ENCODE data around the gene ITLN1.

Gene ITLN1

DNA sequence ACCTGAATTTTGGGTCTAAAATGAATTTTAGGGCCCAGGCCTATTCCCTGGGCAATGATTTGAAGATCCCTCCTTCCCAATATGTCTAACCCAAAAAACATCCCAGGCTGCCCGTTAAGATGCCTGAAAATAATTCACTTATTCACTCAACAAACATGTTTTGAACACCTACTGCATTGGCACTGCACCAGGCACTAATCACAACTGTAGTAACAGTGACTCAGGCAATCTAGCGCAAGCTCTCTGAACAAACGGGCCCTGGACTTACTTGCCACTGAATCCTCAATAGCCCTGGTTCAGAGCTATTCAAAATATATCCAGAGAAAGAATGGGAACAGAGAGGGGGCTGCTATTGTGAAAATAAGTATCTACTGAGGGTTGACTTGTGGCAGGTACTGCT is 26.5 kb downstream of the ITLN1 start:
- no peak for DNase-seq (ENCODE audit: low read depth in 2 of 2)

DNA sequence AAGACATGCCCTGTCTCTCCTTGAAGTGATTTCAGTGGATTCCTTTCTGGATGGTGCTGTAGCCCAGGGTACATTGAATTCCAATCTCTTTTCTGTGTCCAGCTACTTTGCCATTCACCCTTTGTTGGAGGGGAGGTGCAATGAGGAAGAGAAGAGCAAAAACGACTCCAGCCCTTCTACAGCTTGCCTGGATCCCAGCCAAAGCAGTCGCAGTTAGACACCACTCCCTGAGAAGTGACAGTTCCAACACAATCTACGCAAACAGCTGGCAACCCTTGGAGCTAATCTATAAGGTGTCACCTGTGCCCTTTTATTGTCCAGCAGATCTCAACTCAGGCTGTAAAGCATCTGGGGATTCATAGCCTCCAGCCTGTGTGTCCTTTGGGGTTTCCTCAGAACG is 26.9 kb downstream of the ITLN1 start:
- no peak for DNase-seq (ENCODE audit: low read depth in 2 of 2)

DNA sequence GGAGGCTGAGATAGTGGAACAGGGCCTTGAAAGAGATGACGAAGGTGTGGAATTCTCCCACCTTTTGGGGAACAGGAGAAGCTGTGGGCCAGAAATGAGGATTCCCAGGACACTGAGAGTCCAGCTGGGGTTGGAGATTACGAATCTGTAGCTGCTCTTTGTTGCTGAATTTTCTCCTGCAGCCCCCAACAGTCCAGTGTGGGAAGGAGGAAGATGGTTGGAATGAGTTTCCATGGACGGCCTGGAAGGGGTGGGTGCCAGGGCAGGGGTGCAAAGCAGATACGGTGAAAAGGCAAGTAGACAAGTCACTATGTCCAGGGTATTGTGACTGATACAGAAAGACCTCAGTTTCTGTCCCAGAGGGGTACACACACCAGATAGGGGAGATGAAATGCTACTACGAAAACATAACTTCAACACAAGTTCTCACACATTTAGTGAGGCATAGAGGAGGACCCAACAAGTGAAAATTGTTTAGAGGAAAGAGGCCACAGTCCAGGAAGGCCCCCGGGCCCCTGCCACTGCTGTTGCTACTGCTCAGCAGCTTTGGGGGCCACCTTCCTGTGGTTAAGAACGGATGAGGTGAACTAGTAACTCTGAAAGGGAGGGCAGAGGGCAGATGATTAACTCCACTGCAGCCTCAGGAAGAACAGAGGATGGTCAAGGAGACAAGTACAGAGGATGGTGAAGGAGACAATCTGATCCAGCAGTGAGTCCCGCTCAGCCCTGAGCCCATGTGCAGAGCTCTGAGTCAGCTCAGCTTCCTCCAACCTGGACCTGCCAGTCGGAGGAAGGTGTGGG is 29.6 kb downstream of the ITLN1 start:
- DNase-seq (ENCODE audit: low read depth in 2 of 2) = no peak

DNA sequence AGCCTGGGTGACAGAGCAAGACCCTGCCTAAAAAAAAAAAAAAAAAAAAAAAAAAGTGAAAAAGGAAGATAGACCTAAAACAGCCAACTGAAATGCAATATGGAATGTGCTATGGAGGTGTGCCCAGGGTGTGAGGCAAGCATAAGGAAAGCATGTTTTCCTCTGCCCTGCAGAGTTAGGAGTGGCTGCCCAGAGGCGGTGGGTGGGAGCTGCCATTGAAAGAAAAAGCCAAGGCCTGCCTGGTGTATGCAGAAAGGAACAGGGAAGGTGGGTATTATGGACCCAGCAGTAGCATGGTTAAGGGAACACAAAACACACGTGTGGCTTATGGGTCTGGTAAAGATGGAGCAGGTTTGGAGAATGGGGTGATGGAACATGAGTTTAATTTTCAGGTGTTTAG is 31.2 kb downstream of the ITLN1 start:
- no peak for DNase-seq (ENCODE audit: low read depth in 2 of 2)

DNA sequence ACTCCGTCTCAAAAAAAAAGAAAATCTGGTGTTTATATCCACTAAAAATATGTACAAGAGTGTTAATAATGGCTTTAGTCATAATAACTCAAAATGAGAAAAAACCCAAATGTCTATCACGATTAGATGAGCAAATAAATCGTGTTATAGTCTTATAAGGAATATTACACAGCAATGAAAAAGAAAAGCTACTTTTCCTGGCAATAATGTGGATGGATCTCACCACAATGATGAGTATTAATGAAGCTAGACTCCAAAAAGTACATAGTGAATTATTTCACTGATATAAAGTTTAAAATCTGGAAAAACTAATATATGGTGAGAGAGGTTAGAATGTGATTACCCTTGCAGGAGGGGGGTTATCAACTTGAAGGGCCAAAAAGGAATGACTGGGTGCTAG is 32.0 kb downstream of the ITLN1 start:
- no peak for DNase-seq (ENCODE audit: low read depth in 2 of 2)

DNA sequence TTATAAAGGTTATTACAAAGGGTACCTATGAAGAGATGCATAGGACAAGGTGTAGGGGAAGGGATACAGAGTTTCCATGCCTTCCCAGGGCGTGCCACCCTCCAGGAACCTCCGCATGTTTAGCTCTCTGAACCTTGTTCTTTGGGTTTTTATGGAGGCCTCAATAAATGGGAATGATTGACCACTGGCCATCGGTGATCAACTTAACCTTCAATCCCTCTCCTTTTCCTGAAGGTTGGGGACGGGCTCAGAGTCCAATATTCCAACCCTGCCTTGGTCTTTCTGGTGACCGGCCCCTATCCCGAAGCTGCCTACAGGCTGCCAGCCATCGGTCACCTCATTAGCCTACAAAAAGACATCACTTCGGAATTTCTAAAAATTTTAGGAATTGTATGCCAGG is 34.0 kb downstream of the ITLN1 start:
- DNase-seq (ENCODE audit: low read depth in 2 of 2) = no peak

DNA sequence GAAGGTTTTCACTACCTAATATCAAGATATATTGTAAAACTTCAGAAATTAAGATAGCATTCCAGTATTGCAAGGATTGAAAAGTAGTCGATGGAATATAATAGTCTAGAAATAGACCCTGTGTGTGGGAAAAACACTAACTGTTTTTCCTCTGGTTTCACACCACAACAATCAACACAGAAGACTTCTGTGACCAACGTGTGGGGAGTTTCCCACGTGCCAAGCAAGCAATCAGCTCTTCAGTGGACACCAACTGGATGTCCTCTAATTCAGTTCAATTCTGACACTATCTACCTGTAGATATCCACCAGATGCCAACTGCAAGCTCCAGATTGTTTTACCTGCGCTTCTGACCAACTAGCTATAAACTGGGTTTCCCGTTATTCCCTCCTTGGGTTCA is 34.4 kb downstream of the ITLN1 start:
- DNase-seq (ENCODE audit: low read depth in 2 of 2) = no peak

DNA sequence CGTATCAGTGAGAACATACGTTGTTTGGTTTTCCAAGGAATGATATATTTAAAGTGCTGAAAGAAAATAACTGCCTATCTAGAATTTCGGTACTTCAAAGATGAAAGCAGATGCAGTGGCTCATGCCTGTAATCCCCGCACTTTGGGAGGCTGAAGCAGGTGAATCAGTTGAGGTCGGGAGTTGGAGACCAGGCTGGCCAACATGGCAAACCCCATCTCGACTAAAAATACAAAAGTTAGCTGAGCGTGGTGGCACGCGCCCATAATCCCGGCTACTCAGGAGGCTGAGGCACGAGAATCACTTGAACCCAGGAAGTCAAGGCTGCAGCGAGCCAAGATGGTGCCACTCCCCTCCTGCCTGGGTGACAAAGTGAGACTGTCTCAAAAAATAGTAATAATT is 38.7 kb downstream of the ITLN1 start:
- no peak for DNase-seq (ENCODE audit: low read depth in 2 of 2)

DNA sequence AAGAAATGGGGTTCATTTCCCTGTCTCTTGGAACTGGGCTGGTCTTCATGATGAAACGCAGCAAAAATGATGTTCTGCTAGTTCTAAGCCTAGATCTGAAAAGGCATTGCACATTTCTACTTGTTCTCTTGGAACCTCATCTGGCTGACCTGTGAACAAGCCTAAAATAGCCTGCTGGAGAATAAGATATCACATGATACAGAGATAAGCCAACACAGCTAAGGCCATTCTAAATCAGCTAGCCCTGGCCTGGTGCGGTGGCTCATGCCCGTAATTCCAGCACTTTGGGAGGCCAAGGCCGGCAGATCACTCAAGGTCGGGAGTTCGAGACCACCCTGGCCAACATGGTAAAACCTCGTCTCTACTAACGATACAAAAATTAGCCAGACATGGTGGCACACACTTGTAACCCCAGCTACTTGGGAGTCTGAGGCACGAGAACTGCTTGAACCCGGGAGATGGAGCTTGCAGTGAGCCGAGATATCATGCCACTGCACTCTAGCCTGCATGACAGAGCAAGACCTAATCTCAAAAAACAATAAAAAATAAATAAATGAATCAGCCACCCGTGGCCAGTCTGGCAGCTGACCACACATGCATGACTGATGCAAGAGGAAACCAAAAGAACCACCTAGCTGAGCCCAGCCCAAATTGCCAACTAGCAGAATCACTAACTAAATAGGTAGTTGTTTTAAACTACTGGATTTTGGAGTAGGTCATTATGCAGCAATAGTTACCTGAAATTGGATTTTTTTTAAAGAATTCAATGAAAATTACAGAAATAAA is 40.3 kb downstream of the ITLN1 start:
- DNase-seq (ENCODE audit: low read depth in 2 of 2) = no peak

DNA sequence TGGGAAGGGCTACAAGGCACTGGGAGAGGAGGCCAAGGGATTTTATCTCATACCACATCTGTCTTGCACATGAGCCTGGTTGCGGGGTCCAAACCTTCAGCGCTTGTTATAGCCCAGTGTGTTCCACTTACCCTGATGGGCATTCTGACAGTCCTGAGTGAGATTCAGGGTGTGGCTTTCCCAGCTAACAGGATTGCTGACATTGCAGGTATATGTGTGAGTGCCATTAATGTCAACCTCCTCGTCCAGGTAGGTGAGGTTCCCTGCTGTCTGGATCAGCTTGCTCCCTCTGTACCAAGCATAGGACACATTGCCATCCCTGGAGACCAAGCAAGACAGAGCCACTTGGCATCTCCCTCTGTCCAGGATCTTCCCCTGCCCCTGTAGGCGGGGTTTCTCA is 43.9 kb downstream of the ITLN1 start:
- no peak for DNase-seq (ENCODE audit: low read depth in 2 of 2)

DNA sequence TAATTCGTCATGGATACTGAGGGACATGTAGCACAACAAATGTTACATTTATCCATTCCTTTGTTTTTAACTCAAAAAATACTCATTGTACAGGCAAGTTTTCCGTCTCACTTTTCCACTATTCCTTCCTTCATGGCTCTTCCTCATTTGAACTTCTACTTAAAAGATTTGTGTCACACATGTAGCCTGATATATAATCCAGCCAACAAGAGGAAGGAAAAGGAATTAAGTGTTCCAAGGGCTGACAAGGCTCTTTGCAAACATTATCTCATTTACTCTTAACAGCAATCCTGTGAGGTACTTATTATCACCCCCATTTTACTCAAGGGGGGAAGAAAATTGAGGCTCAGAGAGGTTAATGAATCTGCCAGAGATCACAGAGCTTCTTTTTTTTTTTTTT is 45.2 kb downstream of the ITLN1 start:
- DNase-seq (ENCODE audit: low read depth in 2 of 2) = no peak

DNA sequence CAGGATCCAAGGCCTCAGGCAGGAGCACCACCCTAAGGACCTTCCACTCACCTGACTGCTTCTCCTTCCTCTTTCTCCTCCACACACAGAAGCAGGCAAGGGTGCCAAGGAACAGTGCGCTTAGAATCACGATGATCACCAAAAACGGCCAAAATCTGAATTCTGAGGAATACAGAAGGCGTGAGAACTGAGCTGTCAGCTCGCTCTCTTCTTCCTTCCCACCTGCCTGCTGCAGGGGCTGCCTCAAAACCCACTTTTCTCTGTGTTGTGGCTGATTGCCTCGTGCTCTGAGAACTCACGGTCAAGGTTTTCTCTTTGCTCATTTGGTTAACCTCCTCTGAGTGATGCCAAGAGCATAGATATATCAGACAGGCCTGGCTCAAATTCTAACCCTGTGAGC is 46.1 kb downstream of the ITLN1 start:
- DNase-seq (ENCODE audit: low read depth in 2 of 2) = no peak

DNA sequence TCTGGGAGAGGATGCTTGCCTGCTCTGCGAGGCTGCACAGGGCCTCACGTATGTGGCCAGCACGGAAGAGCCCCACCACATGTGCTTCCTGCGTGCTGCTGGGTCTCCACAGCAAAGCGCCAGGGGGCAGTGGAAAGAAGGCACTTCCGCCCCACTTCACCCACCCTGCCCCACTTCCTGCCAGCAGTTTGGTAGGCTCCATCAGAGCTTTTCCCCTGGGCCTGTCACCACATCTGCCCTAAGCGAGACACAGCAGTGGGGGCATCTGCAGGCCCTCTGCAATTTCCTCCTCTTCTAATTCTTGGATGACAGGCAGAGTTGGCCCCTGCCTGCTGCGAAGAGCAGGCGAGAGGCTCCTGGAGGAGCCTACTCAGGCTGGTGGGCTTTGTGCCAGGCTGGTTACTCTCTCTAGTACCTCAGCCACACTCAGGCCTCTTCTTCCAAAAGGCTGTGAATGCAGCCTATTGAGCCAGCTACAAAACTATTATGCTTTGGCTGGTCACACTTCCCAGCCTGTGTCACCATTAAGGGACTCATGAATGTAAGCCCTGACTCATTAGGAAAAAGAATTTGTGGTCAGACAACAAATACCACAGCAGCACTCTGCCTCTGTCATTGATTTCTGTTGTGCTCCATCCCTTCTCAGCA is 47.3 kb downstream of the ITLN1 start:
- peak; percentile 47 to 58 for DNase-seq (ENCODE audit: low read depth in 2 of 2)

DNA sequence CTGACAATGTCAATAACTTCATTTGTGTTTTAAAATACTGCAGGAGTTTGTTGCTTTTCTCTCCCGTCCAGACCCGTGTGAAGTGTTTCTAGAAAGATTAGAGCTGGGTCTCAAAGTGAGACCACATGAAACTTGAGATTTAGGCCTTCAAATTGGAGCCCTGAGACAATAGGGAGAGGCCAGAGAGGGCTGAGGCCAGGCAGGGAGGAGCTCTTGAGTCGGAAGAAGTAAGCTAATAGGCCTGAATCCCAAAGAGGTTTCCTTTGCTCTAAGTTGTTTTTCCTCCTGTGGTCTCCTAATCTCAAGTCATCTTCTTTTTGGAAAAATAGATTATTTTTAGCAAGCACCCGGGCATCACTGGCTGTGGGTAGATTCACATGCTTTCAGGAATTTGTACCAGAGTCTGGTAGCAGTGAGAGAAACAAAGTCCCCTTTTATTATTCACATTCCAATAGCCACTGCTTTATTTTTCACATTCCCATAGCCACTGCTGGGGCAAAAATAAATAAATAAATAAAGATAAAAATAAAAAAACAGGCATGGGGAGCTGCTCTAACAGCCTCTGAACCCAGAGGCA is 47.9 kb downstream of the ITLN1 start:
- DNase-seq (ENCODE audit: low read depth in 2 of 2) = no peak

DNA sequence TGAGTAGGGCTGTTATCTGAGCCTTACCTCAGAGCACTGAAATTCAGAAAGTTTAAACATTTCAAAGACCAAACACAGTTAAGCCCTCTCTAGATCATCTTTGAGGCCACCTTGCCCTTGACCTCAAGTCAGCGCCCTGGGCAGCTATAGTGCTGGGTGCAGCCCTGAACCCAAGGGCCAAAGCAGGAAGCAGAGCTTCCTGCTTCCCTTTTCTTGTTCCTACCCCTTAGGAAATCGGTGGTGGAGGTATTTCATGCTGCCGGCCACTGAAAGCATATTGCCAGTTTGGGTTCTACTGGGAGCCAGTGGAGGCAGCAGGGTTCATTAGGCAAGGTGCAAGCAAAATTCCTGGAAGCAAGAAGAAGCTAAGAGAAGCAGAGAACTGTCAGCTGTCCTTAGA is 48.4 kb downstream of the ITLN1 start:
- no peak for DNase-seq (ENCODE audit: low read depth in 2 of 2)

DNA sequence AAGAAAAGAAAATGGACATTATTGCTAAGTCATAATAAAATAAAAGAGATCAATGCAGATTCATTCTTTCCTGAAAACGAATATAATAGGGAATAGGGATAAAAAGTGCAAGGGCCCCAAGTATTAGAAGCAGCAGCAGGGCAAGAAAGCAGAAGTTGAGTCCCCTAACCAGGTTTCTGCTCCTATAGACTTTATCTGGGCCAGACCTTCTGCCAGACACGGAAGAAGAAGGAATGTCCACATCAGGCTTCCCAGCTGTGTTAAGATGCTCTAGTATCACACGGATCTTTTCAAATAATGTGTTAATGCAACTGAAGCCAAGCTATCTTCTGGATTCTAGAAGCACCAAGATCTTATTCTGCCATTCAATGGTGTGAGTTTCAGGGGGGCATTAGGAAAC is 49.2 kb downstream of the ITLN1 start:
- no peak for DNase-seq (ENCODE audit: low read depth in 2 of 2)

DNA sequence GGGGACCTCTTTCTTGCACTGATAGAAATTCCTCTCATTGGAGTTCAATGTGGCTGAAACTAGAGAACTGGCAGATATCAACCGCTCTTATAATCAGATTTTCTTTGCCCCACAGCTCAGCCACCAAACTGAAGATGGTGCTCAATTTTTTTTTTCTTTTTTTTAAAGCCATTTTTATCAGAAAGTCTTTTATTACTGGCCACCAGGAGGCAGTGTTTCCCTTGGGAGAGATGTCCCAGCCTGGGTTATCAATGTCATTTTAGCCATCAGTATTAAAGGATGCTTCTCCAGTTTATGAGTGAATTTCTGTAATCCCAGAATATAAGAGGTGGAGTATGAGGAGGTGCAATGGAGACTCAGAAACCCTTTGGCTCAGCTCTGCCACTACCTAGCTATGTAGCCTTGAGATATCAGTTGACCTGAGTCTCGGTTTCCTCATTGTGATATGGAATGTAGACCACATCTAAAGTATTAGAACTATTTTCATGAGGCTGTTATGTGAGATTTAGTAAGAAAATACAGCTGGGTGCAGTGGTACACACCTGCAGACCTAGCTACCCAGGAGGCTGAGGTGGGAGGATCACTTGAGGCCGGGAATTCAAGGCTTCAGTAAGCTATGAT is 49.9 kb downstream of the ITLN1 start:
- DNase-seq (ENCODE audit: low read depth in 2 of 2) = peak in 1 of 2 donors; percentile 33

DNA sequence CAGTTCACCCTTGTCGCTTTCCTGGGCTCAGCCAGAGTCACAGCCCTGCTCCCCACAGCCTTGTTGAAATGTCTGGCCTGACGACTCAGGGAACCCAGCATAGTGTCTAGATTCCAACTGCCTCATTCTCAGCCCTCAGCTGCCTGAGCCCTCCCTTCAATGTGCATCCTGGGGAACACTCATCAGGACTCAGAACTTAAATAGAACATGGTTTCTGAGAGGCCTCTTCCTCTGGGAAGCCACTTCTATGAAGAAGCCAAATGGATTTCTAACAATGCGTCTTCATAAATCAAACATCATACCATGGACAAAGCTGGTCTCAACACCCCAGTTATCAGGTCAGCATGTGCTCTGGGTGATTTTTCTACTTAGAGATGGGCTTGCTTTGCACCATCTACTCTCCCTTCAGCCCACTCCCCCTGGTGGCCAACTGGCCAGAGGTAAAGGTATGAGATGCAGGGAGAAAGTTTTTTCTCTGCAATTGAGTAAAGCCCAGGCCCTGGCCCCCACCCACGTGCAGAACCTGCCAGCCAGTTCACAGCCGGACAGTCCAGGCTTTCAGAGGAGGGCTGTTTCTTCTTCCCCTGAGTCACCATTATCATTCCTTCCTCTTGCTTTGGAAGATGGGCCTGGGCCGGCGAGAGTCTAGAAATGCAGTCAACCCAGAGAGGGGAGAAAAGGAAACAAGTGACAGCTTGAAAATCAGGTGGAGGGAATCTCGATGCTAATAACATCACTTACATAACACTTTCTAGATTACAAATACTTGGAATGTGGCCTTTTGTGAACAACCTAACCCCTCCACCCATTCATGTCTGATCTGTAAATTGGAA is 54.4 kb downstream of the ITLN1 start:
- peak; percentile 73 to 76 for DNase-seq (ENCODE audit: low read depth in 2 of 2)

DNA sequence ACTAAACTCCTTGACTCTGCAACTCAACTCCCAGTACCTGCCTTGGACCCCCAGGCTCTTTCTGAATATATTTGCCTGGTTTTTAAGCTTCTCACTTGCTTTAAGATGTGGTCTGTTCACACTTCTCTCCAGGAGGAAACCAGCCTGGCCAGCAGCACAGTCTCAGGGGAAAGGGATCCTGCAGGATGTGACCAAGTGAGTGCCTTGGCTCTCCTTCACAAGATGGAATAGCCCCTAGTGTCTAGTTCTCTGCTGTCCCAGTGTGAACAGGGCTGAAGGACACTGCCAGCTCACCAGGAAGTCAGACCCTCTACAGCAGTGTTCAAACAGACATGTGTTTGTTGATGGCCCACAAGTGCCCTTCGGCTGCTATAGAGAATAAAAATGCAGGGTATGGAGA is 55.2 kb downstream of the ITLN1 start:
- DNase-seq (ENCODE audit: low read depth in 2 of 2) = no peak

DNA sequence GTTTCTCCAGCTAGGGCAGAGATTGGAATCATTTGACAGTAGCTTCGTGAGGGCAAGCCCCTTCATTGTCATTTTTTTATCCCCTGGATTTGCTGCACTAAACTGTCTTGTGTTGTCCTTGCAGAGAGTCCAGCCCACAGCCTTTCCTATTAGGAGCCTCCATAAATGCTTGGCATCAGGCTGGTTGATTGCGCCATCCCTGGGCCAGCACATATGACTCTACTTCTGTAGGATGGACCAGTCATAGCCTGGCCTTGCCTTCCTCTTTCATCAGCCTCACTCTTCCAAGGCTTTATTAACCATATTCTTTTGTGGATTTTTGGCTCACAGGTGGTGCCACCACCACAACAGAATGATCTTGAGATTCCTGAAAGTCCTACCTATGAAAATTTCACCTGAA is 57.6 kb downstream of the ITLN1 start:
- DNase-seq (ENCODE audit: low read depth in 2 of 2) = no peak

DNA sequence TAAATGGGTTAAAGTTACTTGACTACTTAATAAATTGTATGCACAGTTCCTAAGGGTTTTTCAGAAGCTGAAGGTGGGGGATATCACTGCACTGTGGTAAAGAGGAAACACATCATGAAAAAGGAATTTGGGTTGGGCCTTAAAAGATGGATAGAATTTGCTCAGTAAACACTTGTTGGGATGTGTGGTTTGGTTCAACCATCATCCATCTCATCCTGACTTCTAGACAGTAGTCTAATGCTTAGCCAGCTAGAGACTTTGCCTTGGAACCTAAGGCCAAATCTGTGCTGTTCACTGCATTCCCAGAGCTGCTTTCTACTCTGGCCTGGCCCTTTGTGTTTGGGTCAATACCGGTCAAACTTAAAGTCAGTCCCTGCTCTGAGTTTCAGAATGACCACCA is 58.4 kb downstream of the ITLN1 start:
- DNase-seq (ENCODE audit: low read depth in 2 of 2) = no peak
